Hepatocyte (in vitro differentiated cells): ENCODE results near the gene DNTT.

ENCODE experiments used
- CTCF ChIP-seq: fragments of 200-600 bp; sonication (generic); IDR thresholded peaks from 2 replicates; pipeline ENCODE4 v1.5.1; 2016; ENCODE audit warnings: antibody characterized with exemption, mild to moderate bottlenecking; ENCODE audit not compliant: poor library complexity
- EZH2 ChIP-seq: fragments of 200-600 bp; sonication (generic); IDR thresholded peaks from 2 replicates; pipeline ENCODE4 v1.6.1; 2016; ENCODE audit warnings: antibody characterized with exemption, mild to moderate bottlenecking, borderline replicate concordance

- TF ChIP-seq CTCF (no peak), EZH2 (no peak)
These were observed 18.0 kb downstream of the DNTT start for GRCh38 chr10:96322275-96322674.
